Panc1 (cell line): Measurements from ENCODE around the gene WFDC11.

Source experiments
- POLR2AphosphoS5 ChIP-seq: IDR thresholded peaks from 2 replicates; pipeline ENCODE4 v1.6.1; 2012; ENCODE audit warnings: mild to moderate bottlenecking, low read depth, low read length, moderate library complexity
- TCF7L2 ChIP-seq: IDR thresholded peaks from 2 replicates; pipeline ENCODE4 v1.6.1; 2011; ENCODE audit warnings: mild to moderate bottlenecking, low read depth, low read length, inconsistent platforms
- TF ChIP-seq, protein P1 (sequence below): fragments of 450-650 bp; IDR thresholded peaks from 2 replicates; pipeline ENCODE4 v1.5.1; 2017; ENCODE audit warnings: mild to moderate bottlenecking
- TF ChIP-seq, protein P2 (sequence below), 2 experiments: IDR thresholded peaks; 2 replicates each; pipeline ENCODE4 v1.6.1; 2011 to 2012; ENCODE audit warnings: low read depth in 2 of 2, control low read depth in 1 of 2, low read length in 1 of 2, mild to moderate bottlenecking in 1 of 2, moderate library complexity in 1 of 2; ENCODE audit not compliant: insufficient read depth in 1 of 2

DNA sequence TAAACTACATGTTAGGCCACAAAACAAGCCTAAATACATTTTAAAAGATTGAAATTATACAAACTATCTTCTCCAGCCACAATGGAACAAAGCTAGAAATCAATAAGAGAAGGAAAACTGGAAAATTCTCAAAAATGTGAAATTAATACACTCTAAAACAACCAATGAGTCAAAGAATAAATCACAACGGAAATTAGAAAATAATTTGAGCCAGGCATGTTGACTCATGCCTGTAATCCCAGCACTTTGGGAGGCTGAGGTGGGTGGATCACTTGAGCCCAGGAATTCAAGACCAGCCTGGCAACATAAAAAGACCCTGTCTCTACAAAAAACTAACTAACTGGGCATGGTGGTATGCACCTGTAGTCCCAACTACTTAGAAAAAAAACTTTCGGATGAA, 25.5 kb upstream of the WFDC11 start:
- TF ChIP-seq, protein P1, sequence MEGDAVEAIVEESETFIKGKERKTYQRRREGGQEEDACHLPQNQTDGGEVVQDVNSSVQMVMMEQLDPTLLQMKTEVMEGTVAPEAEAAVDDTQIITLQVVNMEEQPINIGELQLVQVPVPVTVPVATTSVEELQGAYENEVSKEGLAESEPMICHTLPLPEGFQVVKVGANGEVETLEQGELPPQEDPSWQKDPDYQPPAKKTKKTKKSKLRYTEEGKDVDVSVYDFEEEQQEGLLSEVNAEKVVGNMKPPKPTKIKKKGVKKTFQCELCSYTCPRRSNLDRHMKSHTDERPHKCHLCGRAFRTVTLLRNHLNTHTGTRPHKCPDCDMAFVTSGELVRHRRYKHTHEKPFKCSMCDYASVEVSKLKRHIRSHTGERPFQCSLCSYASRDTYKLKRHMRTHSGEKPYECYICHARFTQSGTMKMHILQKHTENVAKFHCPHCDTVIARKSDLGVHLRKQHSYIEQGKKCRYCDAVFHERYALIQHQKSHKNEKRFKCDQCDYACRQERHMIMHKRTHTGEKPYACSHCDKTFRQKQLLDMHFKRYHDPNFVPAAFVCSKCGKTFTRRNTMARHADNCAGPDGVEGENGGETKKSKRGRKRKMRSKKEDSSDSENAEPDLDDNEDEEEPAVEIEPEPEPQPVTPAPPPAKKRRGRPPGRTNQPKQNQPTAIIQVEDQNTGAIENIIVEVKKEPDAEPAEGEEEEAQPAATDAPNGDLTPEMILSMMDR: no peak
- no peak for TF ChIP-seq TCF7L2
- TF ChIP-seq, protein P2, sequence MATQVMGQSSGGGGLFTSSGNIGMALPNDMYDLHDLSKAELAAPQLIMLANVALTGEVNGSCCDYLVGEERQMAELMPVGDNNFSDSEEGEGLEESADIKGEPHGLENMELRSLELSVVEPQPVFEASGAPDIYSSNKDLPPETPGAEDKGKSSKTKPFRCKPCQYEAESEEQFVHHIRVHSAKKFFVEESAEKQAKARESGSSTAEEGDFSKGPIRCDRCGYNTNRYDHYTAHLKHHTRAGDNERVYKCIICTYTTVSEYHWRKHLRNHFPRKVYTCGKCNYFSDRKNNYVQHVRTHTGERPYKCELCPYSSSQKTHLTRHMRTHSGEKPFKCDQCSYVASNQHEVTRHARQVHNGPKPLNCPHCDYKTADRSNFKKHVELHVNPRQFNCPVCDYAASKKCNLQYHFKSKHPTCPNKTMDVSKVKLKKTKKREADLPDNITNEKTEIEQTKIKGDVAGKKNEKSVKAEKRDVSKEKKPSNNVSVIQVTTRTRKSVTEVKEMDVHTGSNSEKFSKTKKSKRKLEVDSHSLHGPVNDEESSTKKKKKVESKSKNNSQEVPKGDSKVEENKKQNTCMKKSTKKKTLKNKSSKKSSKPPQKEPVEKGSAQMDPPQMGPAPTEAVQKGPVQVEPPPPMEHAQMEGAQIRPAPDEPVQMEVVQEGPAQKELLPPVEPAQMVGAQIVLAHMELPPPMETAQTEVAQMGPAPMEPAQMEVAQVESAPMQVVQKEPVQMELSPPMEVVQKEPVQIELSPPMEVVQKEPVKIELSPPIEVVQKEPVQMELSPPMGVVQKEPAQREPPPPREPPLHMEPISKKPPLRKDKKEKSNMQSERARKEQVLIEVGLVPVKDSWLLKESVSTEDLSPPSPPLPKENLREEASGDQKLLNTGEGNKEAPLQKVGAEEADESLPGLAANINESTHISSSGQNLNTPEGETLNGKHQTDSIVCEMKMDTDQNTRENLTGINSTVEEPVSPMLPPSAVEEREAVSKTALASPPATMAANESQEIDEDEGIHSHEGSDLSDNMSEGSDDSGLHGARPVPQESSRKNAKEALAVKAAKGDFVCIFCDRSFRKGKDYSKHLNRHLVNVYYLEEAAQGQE (IDR thresholded peaks at IDR 0.05; ENCODE audit: insufficient read depth in 1 of 2, low read depth in 2 of 2, low read length in 1 of 2): no peak
- TF ChIP-seq POLR2AphosphoS5: no peak
